CD4-positive, alpha-beta T cell treated with Interleukin-10 for 1 hour (primary cell): ENCODE data around the gene USP16.
"Not testable (repeated sequence)": the region's sequence is repeated elsewhere in the genome, so short reads cannot be mapped to it uniquely, and the experiment has no call there.

Experiments
- DNase-seq: peaks from one replicate; pipeline ENCODE4 v3.0.0-alpha.2; 2020

USP16 gene

GRCh38 chr21:29024474-29025327 lies at the start of gene USP16:
TSS of gene USP16 (plus strand) at chr21:29024668. CDS start at chr21:29027914, 3,246 bp downstream.
- DNase-seq: peak; percentile 97

- no peak for DNase-seq
Measured at GRCh38 chr21:28975397-28975796, 49.1 kb upstream of the USP16 start.

- no peak for DNase-seq
Measured at GRCh38 chr21:28979092-28979491, 45.4 kb upstream of the USP16 start.

GRCh38 chr21:28982637-28983036 lies 41.8 kb upstream of the USP16 start:
- no peak for DNase-seq

GRCh38 chr21:28986677-28987076 lies 37.8 kb upstream of the USP16 start:
- DNase-seq: no peak

- DNase-seq: not testable (repeated sequence)
Measured at GRCh38 chr21:28988146-28988545, 36.3 kb upstream of the USP16 start.

GRCh38 chr21:28991861-28992525 lies 32.5 kb upstream of the USP16 start:
- DNase-seq: no peak

- peak; percentile 99 for DNase-seq
Measured at GRCh38 chr21:28992526-28993292, 31.8 kb upstream of the USP16 start, which contains the start of gene LTN1. TSS of gene LTN1 (minus strand) at chr21:28992877. CDS start at chr21:28992805, 72 bp downstream.

GRCh38 chr21:28993293-28993629 lies 31.2 kb upstream of the USP16 start:
- no peak for DNase-seq

GRCh38 chr21:29002442-29003144 lies 21.9 kb upstream of the USP16 start:
- peak; percentile 96 for DNase-seq

- DNase-seq: no peak
Measured at GRCh38 chr21:29005696-29006095, 18.8 kb upstream of the USP16 start.

- DNase-seq: no peak
Measured at GRCh38 chr21:29007135-29007534, 17.3 kb upstream of the USP16 start.

- DNase-seq: no peak
Measured at GRCh38 chr21:29007810-29008209, 16.7 kb upstream of the USP16 start.

- DNase-seq: no peak
Measured at GRCh38 chr21:29008367-29008766, 16.1 kb upstream of the USP16 start.

- not testable (repeated sequence) for DNase-seq
Measured at GRCh38 chr21:29011236-29011635, 13.2 kb upstream of the USP16 start.

- no peak for DNase-seq
Measured at GRCh38 chr21:29017639-29018237, 6.7 kb upstream of the USP16 start.

- no peak for DNase-seq
Measured at GRCh38 chr21:29018540-29018939, 5.9 kb upstream of the USP16 start.

GRCh38 chr21:29022166-29022565 lies 2.3 kb upstream of the USP16 start:
- DNase-seq: peak; percentile 38

- peak; percentile 25 for DNase-seq
Measured at GRCh38 chr21:29025328-29025713, 853 bp downstream of the USP16 start.

- no peak for DNase-seq
Measured at GRCh38 chr21:29029524-29029923, 5.1 kb downstream of the USP16 start.

- DNase-seq: no peak
Measured at GRCh38 chr21:29030909-29031308, 6.4 kb downstream of the USP16 start.

- DNase-seq: no peak
Measured at GRCh38 chr21:29033301-29033700, 8.8 kb downstream of the USP16 start.
